Eye (tissue), 1 donor: ENCODE data around the gene JAM3.
"Not testable (repeated sequence)": the region's sequence is repeated elsewhere in the genome, so short reads cannot be mapped to it uniquely, and the experiment has no call there.

Experiments
- DNase-seq: peaks from one replicate; pipeline ENCODE4 v3.0.0-alpha.2; 2015

Gene JAM3

GRCh38 chr11:134113787-134114186, 44.9 kb downstream of the JAM3 start:
- DNase-seq = not testable (repeated sequence)

GRCh38 chr11:134116210-134116609, 47.3 kb downstream of the JAM3 start:
- no peak for DNase-seq

DNA sequence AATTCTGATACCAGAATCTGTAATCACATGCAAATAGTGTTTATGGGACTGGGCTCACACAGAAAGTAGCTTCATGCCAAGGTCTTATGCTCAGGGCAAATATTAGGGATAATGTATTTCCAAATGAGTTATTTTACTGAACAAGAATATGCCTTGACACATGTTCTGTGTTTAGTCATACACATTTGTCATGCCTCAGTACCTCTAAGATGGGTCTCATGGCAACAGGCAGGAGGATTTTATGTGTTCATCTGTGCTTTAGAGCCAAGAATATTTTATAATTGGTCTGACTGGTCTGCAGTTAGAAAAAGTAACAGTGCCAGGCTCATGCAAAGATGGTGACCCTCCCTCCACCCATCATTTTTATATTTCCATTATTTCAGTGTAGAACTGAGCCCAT, 49.1 kb downstream of the JAM3 start:
- peak; percentile 90 for DNase-seq

- DNase-seq = no peak
Measured at GRCh38 chr11:134119094-134119493, 50.2 kb downstream of the JAM3 start.

DNA sequence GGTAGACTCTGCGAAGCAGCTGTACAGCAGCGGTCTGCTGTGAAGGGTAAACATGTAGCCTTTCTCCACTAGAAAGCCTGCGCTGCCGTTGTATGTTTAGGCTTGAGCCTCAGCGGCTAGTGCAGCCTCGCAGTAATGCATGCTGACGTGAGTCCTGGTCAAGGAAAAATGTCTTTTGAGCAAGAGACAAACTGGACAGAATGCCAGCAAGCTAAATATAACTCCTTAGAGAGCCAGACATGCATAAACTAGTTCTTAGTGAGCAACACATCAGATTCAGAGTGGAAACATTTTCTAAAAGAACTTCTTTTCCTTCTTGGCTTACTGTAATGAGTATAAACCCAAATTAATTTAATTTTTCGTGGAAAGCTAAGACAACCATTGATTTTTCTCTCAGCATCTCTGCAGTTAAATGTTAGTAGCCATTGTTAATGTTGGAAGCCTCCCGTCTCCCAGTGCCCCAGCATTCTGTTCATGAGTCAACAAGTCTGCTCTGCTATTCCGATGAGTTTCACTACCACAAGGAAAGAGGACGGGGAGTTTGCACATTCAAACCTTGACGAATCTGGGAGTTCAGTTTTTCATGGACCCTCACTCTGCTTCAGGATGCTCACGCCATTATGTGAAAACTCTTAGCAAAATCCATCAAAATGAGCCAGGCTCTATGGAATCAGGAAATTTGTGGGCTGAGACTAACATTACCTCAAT, 51.4 kb downstream of the JAM3 start:
- peak; percentile 80 for DNase-seq

DNA sequence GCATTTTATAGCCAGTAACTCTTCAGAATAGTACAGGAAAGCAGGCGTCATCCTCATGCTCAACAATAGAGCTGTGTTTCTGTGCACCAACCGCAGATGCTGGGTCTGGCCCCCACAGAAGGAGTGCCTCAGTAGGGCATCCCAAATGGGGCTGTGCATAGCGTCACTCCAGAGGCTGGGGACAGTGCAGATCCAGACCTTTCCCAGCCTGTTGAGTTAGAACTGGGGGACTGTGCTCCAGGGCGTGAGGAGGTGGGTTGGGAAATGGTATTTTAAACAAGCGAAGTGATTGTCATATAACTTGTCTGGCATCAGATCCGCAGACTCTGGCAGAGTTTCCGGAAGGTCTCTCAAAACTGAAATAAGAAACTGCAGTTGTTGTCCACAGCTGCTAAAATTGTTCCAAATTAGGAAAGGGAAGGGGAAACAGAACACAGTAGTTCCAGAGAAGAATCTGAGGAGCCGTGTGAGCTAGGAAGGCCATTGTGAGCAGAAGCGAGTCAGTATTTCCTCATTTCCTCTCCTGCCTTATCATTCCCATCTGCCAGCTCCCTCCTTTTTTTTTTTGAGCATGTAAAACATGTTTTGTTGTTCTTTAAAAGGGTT, 52.2 kb downstream of the JAM3 start:
- peak; percentile 71 for DNase-seq

DNA sequence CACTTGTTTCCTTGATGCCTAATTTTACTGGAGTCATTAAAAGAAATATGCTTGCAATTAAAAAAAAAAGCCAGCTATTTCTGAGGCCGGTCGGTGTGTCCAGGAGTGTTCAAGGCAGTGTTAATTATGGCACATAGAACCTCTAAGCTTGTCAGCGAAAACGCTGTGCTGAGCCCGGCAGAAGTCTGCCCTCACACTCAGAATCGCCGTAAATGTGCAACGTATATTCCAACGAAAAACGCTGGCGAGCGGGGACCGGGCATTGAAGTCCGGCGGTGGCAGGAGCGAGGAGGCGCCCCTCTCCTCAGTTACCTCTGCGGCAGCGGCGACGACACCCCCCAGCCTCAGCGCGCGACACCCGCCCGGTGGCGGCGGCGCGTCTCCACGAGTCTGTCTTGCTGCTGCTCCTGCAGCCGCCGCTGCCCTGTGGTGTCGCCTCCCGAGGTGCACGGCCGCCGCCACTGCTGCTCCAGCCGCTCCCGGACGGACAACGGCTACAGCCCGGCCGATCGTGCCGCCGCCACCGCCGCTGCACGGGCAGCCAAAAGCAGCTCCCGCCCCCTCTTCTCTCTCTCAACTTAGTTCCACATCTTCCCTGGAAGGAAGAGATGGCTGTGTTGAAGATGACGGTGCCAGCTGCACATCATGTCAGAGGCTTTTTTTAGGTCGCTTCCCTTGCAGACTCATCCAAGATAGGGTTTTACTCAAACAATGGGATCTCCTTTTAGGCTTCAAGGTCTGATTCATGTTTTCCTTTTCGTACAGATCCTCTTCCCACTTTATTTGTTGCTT, 56.0 kb downstream of the JAM3 start:
- DNase-seq = peak; percentile 80

DNA sequence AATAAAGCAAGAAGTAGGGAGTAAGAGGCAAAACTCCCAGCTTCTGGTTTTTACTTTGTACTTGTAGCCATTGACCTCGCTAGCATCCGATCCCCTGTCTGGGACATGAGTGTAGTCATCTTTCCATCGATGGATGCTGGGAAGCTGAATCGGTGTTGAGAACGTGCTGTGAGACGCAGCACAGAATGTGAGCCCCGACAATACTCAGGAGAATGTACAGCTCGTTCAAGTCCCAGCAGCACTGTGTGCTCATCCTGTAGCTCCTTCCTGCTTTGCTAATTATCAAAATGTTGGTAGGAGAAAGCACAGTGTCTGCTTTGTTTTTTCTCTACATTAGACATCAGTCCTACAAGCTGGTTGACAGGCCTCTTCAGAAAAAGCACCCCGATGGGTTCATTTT, 56.6 kb downstream of the JAM3 start:
- peak; percentile 64 for DNase-seq

GRCh38 chr11:134126217-134126822, 57.4 kb downstream of the JAM3 start:
- DNase-seq = no peak

- no peak for DNase-seq
Measured at GRCh38 chr11:134131628-134132244, 62.9 kb downstream of the JAM3 start.

DNA sequence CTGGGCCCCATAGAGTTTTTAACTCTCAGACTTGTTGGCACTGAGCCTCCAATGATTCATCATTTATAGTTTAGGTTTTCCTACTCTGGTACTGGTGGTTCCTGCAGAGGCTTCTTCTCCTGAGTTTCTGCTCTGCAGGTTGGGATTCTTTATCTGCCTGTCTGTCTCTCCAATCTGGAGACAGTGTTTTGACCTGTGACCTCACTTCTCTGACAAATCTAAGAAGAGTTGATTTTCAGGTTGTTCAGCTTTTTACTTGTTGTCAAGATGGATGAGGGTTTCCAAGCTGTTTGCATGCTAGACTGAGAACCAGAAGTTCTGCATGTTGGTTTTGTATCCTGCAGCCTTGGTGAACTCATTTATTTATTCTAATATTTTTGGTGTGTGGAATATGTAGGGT, 63.9 kb downstream of the JAM3 start:
- no peak for DNase-seq

DNA sequence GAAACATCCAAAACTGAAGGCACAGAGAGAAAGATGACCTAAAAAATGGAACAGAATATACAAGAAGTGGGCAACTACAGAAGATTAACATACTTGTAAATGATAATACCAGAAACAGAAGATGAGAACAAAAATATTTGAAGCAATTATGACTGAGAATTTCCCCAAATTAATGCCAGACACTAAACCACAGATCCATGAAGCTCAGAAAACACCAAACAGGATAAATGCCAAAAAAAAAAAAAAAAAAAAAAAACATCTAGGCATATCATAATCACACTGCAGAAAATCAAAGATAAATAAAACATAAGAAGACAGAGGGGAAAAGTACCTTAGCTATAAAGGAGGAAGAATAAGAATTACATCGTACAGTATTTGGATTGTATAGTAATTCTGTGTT, 65.3 kb downstream of the JAM3 start:
- no peak for DNase-seq

- no peak for DNase-seq
Measured at GRCh38 chr11:134138376-134138775, 69.5 kb downstream of the JAM3 start.

- DNase-seq = no peak
Measured at GRCh38 chr11:134139303-134139872, 70.5 kb downstream of the JAM3 start.

- peak; percentile 94 for DNase-seq
Measured at GRCh38 chr11:134139873-134140331, 71.0 kb downstream of the JAM3 start.

DNA sequence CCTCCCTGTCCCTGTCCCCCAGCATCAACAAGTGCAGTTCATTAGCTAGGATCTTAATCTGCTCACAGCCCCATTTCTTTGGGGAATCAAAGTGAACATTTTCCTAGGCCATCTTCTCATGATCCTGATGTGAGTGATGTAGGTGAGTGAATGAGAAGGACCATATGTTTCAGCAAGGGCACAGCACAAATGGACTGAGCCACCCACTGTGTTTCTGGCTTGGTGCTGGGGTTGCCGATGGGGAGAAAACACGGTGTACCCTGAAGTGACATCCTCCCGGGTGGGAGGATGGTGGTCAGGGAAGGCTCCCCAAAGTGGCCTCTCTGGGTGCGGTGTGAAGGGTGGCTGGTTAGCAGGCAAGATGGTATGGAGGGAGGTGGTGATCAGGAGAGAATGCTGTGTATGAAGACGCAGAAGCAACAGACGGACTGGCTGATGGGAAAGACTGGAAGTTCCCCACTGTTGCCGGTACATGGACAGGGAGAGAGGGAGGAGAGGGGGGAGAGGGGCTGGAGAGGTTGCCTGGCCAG, 72.2 kb downstream of the JAM3 start:
- no peak for DNase-seq

DNA sequence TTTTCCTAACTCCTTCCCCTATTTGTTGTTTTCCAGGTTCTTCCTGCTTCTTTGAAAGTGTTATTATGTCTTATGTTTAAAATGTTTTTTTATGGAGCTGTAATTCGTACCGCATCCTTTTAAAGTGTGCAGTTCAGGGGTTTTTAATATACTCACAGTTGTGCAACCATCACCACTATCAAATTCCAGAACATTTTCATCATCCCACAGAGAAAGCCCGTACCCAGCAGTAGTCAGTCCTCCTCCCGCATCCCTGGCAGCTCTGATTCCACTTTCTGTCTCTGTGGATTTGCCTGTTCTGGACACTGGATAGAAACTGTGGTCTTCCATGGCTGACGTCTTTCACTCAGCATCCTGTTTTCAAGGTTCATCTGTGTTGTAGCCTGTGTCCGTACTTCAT, 73.7 kb downstream of the JAM3 start:
- DNase-seq = no peak

GRCh38 chr11:134143801-134144200, 74.9 kb downstream of the JAM3 start:
- no peak for DNase-seq

DNA sequence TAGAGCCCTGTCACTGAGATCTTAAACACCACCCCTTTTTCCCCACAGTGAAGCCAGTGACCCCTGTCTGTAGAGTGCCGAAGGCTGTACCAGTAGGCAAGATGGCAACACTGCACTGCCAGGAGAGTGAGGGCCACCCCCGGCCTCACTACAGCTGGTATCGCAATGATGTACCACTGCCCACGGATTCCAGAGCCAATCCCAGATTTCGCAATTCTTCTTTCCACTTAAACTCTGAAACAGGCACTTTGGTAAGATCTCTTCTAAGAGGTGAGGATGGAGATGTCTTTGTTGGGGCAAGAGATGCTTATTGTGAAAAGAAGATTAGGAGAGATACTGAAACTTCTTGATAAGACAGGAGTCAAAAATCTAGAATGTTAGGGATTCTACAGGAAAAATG, 75.9 kb downstream of the JAM3 start:
- DNase-seq = no peak

DNA sequence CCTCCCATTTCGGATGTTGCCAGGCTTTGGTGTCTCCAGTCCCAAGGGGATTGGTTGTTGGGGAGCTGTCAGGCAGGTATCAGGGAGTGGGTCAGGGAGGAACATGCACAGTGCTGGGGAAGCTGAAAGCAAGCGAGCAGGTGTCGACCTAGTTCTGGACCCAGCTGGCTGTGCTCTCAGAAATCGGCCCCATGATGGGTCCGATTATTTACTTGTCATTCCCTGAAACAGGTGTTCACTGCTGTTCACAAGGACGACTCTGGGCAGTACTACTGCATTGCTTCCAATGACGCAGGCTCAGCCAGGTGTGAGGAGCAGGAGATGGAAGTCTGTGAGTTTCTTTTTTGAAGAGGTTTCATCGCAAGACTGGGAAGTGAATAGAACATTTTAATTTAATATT, 76.8 kb downstream of the JAM3 start:
- no peak for DNase-seq

DNA sequence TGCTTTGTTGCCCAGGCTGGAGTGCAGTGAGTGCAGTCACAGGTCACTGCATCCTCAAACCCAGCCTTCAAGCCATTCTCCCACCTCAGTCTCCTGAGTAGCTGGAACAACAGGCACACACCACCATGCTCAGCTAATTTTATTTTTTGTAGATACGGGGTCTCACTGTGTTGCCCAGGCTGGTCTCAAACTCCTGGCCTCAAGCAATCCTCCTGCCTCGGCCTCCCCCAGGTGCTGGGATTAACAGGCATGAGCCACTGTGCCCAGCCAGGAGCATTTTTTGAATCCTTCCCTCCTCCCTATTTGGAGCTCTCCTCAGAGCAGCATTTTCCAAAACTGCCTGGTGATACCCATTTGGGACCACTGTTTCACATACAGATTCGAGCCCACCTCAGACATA, 77.7 kb downstream of the JAM3 start:
- no peak for DNase-seq

- no peak for DNase-seq
Measured at GRCh38 chr11:134149371-134149770, 80.5 kb downstream of the JAM3 start.
